Left ventricle myocardium superior (tissue), 1 donor: ENCODE results near the gene FLAD1. TPM values are rescaled to one million over a fixed set of nuclear protein-coding genes. Genes with fewer than 3 reads are reported as not detected.
"Not testable (repeated sequence)": the region's sequence is repeated elsewhere in the genome, so short reads cannot be mapped to it uniquely, and the experiment has no call there.

Source experiments
- ATAC-seq: fragments of 200-7000 bp; cut with Tn5 transposase; one replicate; pipeline ENCODE4 v1.9.1; 2020; ENCODE audit warnings: mild to moderate bottlenecking, moderate library complexity
- DNase-seq: peaks from one replicate; pipeline ENCODE4 v3.0.0-alpha.2; 2020
- intact Hi-C: fragments of 100-400 bp; cut with micrococcal nuclease; formaldehyde crosslinking; loops from one replicate; pipeline ENCODE4 v1.11.0; 2022
- total RNA-seq: library from RNA; stranded (reverse); fragmentation: NEBNext Ultra II Directional; extraction: Animal tissue kit (Norgen Biotek cat#: 25700); gene quantifications from one replicate; pipeline ENCODE4 v1.2.1, GENCODE V29; 2021
- donor health status: DM: no; HTN: yes; CAD: no; lungs with severe emphysema.

Gene FLAD1
- total RNA-seq, 1 donor from 2014 or later: 31.4 TPM

GRCh38 chr1:154982341-154982740 lies 803 bp upstream of the FLAD1 start:
- intact Hi-C loops: no loop called here
- no peak for ATAC-seq
- DNase-seq: no peak

DNA sequence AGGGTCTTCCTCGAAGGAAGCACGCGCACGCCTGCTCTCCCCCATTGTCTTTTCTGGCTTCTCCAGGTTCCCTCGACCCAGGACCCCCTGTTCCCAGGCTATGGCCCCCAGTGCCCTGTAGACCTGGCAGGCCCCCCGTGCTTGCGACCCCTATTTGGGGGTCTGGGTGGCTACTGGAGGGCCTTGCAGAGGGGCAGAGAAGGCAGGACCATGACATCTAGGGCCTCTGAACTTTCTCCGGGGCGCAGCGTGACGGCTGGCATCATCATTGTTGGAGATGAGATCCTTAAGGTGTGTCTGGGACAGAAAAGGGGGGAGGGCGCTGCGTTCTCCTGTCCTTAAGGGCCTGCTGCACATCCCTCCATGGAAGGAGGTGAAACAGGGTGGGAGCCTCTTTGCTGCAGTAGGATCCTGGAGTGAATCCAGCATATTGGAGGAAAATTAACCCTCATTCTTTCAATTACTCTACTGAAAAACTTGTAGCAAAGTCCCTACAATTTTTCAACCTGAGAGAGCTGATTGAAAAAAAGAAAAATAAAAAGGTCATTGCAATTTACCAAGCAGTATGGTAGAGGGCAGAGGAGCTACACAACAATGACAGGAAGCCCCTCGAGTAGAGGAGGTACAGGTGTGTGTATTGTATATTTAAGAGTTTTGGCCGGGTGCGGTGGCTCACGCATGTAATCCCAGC lies 777 bp downstream of the FLAD1 start:
- intact Hi-C loops: no loop called here
- ATAC-seq: no peak
- DNase-seq: no peak

- intact Hi-C loops, DNase-seq, ATAC-seq: not testable (repeated sequence)
Observed at GRCh38 chr1:154986736-154987135, 3.6 kb downstream of the FLAD1 start.

- DNase-seq (no peak), ATAC-seq (no peak)
- intact Hi-C loops: no loop called here
Observed at GRCh38 chr1:154987326-154987725, 4.2 kb downstream of the FLAD1 start.

DNA sequence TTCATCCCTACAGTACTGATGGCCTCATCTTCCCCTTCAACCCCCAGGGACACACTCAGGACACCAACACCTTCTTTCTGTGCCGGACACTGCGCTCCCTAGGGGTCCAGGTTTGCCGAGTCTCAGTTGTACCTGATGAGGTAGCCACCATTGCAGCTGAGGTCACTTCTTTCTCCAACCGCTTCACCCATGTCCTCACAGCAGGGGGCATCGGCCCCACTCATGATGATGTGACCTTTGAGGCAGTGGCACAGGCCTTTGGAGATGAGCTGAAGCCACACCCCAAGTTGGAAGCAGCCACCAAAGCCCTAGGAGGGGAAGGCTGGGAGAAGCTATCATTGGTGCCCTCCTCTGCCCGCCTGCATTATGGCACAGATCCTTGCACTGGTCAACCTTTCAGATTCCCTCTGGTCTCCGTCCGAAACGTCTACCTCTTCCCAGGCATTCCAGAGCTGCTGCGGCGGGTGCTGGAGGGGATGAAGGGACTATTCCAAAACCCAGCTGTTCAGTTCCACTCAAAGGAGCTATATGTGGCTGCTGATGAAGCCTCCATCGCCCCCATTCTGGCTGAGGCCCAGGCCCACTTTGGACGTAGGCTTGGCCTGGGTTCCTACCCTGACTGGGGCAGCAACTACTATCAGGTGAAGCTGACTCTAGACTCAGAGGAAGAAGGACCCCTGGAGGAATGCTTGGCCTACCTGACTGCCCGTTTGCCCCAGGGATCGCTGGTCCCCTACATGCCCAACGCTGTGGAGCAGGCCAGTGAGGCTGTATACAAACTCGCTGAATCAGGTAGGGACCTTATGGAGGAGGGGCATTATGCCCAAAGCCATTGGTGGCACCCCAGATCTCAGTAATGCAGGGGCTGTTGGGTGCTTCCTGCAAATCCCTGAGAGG lies 5.2 kb downstream of the FLAD1 start:
- intact Hi-C loops: no loop called here
- no peak for ATAC-seq
- no peak for DNase-seq

DNA sequence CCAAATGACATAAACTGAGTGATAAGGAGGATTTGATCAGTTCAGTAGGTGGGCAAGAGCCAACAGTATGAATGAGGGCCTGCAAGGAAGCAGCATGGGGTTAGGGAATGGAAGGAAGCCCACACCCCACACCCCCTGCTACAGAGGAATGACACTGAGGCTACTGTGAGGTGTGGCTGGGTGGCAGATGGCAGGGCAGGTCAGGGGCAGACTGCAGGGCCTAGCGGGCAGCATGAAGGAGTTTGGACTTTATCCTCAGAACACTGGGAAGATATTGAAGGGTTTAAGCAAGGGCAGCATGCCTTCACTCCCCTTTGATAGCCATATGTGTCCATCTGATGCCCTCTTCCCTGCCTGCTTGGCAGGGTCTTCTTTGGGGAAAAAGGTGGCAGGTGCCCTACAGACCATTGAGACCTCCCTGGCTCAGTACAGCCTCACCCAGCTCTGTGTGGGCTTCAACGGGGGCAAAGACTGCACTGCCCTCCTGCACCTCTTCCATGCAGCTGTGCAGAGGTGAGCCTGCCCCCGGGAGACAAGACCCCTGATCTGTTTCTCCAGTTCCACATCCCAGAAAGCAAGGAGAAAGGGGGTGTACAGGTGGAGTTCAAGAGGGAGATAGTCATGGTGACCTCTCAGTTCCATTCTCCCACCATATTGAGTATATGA lies 6.2 kb downstream of the FLAD1 start:
- intact Hi-C loops: no loop called here
- no peak for ATAC-seq
- no peak for DNase-seq

GRCh38 chr1:154990276-154990675 lies 7.1 kb downstream of the FLAD1 start:
- DNase-seq (no peak), ATAC-seq (no peak)
- intact Hi-C loops: no loop called here

DNA sequence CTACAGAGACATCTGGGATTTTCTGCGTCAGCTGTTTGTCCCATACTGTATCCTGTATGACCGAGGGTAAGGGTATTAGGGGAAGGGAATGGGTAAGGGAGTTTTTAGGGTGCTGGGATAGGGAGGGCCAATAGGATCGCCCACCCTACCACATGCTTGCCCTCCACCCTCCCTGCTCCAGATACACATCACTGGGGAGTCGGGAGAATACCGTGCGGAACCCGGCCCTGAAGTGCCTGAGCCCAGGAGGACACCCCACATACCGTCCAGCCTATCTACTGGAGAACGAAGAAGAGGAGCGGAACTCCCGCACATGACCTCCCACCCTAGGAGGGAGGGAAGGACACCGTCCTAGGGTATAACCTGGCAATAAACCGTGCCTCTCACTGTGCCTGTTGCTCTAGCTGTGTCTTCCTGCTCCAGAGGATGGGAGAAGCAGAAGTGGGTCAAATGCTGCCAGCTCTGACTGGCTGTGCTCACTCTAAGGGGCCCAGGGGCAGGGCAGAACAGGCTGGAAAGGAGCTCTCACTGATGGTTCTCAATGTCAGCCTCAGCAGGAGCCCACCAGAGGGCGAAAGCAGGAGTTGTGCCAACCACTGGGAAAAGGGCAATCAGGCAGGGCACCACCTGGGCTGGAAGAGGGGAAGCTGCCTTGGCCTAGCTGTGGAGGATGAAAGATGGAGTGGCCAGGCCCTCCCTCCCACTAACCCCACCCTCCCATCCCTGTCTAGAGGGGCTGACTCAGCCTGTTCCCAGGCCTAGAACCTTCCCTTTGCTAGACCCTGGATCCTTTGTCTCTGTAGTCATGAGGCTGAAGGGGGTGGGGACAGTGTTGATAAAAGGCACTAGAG lies 9.8 kb downstream of the FLAD1 start:
- intact Hi-C loops: no loop called here
- no peak for DNase-seq
- ATAC-seq: no peak

DNA sequence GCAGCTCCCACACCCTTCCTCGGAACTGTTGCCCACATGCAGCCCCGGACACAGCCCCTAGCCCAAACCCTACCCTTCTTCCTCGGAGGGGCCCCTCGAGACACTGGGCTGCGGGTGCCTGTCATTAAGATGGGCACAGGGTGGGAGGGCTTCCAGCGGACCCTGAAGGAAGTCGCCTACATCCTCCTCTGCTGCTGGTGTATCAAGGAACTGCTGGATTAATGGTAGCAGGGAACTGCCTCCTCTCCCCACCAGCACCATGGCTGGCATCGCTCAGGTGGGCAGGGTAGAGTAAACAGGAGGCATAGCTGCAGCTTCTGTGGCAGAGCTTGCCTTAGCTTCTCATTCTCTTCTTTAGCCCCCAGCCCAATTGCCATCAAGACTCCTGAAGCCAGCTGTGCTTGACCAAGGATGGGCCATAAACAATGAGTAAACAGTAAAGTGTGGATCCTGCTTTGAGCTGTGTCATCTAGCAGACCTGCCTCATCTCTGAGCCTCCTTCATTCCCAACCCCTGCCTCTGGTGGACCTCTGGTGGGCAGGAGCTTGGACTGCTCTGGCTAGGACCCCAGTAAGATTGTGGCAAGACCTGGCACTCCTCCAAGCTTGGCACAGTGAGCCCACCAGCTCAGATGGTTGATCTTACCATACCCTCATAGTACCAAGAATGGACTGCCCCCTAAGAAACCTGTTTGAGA lies 10.6 kb downstream of the FLAD1 start, which contains the start of gene LENEP:
LENEP (plus strand) TSS at position 15 of the 697 bp plus-strand sequence; CDS start at position 37, 22 bp downstream.
- DNase-seq: no peak
- intact Hi-C loops: no loop called here
- ATAC-seq: no peak

GRCh38 chr1:154994269-154994587 lies 11.1 kb downstream of the FLAD1 start:
- intact Hi-C loops: no loop called here
- no peak for ATAC-seq
- no peak for DNase-seq

DNA sequence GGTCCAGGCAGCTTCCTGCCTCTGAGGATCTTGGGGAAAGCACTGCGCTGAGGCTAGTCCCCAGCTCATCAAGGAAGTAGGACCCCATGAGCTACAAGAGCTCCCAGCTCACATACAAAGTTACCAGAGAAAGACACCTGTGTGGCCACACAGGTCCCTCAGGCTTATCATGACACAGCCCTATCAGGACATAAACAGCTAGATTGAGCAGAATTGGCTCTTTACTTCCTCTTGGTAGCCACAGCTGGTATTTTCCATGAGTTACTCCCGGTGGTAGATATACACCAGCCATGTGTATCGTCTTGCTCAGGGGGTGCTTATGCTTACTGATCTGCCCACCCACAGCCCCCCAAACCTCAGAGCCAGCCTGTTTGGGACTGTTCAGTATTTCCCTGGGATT lies 11.4 kb downstream of the FLAD1 start:
- intact Hi-C loops: no loop called here
- DNase-seq: no peak
- ATAC-seq: no peak

DNA sequence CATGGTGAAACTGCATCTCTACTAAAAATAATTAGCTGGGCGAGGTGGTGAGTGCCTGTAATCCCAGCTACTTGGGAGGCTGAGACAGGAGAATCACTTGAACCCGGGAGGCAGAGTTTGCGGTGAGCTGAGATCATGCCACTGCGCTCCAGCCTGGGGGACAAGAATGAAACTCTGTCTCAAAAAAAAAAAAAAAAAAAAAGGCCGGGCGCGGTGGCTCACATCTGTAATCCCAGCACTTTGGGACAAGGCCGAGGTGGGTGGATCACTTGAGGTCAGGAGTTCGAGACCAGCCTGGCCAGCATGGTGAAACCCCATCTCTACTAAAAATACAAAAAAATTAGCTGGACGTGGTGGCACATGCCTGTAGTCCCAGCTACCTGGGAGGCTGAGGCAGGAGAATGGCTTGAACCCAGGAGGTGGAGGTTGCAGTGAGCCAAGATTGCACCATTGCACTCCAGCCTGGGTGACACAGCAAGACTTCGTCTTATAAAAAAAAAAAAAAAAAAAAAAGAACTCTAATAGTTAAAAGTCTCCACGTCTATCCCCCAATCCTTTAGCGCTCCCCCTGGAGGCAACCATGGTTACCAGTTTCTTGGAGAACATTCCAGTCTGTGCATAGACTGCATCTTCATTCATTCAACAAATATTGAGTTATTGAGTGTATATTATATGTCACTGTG lies 12.3 kb downstream of the FLAD1 start:
- intact Hi-C loops, ATAC-seq: not testable (repeated sequence)
- peak; percentile 41 for DNase-seq

- ATAC-seq (no peak), DNase-seq (no peak)
- intact Hi-C loops: no loop called here
Observed at GRCh38 chr1:154996966-154997701, 14.0 kb downstream of the FLAD1 start.

GRCh38 chr1:154998201-154998780 lies 15.1 kb downstream of the FLAD1 start:
- DNase-seq (no peak), ATAC-seq (no peak)
- intact Hi-C loops: no loop called here

DNA sequence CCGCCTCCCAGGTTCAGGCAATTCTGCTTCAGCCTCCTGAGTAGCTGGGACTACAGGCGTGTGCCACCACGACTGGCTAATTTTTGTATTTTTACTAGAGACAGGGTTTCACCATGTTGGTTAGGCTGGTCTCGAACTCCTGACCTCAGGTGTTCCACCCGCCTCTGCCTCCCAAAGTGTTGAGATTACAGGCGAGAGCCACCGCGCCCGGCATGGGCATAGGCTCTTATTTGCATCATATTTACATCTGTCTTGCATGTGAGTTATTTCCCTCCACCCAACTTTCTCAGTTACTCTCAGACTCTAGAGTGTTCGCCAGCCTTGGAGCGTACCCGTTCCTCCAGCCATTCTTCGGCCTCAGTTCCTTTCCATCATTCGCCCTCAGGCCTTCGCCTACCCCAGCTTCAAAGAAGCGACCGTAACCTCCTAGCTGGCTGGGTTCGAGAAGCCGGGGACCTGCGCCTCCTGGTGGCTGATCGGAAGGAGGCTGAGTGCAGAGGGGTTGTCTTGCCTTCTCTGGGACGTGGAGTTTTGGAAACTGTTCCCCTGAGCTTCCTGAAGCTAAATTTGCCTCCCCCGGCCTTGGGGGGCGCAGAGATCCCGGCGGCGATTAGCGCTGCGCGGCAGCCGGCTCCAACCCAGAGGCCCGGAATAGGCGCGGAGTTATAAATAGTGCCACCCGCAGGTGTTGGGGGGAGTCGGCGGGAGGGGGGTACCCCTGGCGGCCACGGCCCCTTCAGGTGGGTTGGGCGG lies 15.8 kb downstream of the FLAD1 start:
- DNase-seq (peak; percentile 82), ATAC-seq (no peak)
- intact Hi-C loops: no loop called here
